ENCODE results near the gene SLC12A4. TPM values are rescaled to one million over a fixed set of nuclear protein-coding genes. Genes with fewer than 3 reads are reported as not detected.
"Not testable (repeated sequence)": the region's sequence is repeated elsewhere in the genome, so short reads cannot be mapped to it uniquely, and the experiment has no call there.

The SLC12A4 gene
- total RNA-seq, 1 experiment from 2014 or later = 107 TPM

GRCh38 chr16:68003031-68003430 lies 34.6 kb upstream of the SLC12A4 start:
- ChIA-PET CTCF (interaction anchor here (0.6 kb wide), 1 partner anchor 231 kb away, joined by 3 read pairs; no protein-coding TSS in a partner anchor), POLR2A (interaction anchor here (1.4 kb wide), 1 partner anchor 20 kb away, joined by 7 read pairs; the partner anchor contains the start of genes DDX28 and DUS2)
- DNase-seq = no peak
- Histone ChIP-seq H3K36me3 (ENCODE audit: control insufficient read depth, insufficient read depth, low read length) (no peaks in the 10 kb centered on the region), H3K9me3 (no peaks in the 10 kb centered on the region), H3K4me1 (no peaks in the 10 kb centered on the region), H3K4me3 (ENCODE audit: low read depth, low read length) (no peak overlapping the region), H3K27me3 (replicated peaks; ENCODE audit: control insufficient read depth, insufficient read depth, low read length) (no peaks in the 10 kb centered on the region)
- no peak for TF ChIP-seq CTCF (IDR thresholded peaks at IDR 0.05; ENCODE audit: insufficient read depth in 1 of 2, low read depth in 1 of 2, low read length in 1 of 2, severe bottlenecking in 1 of 2, unreplicated experiment in 1 of 2)
- Mint-ChIP-seq H3K4me1 (ENCODE audit: low read depth, unreplicated experiment) (no peaks in the 10 kb centered on the region), H3K27ac (ENCODE audit: unreplicated experiment) (no peak overlapping the region), H3K9me3 (ENCODE audit: unreplicated experiment) (no peaks in the 10 kb centered on the region), H3K36me3 (ENCODE audit: insufficient read depth, unreplicated experiment) (no peaks in the 10 kb centered on the region), H3K4me3 (ENCODE audit: unreplicated experiment) (no peak overlapping the region), H3K27me3 (ENCODE audit: insufficient read depth, unreplicated experiment) (no peaks in the 10 kb centered on the region)
- intact Hi-C loops (cut with micrococcal nuclease; ENCODE audit: unreplicated experiment) = no loop called here
- no TSS peak for BruUV-seq (replicated peaks)

GRCh38 chr16:68000450-68000849 lies 32.0 kb upstream of the SLC12A4 start:
- no peaks in the 10 kb centered on the region for H3K36me3 Mint-ChIP-seq (ENCODE audit: insufficient read depth, unreplicated experiment)
- Histone ChIP-seq H3K4me3 (ENCODE audit: low read depth, low read length) (no peak overlapping the region), H3K4me1 (no peaks in the 10 kb centered on the region), H3K36me3 (ENCODE audit: control insufficient read depth, insufficient read depth, low read length) (no peaks in the 10 kb centered on the region), H3K9me3 (no peaks in the 10 kb centered on the region), H3K27me3 (replicated peaks; ENCODE audit: control insufficient read depth, insufficient read depth, low read length) (no peaks in the 10 kb centered on the region)
- ChIA-PET POLR2A (no interaction called here), CTCF (interaction anchor here (0.7 kb wide), 1 partner anchor 9 kb away, joined by 3 read pairs; no protein-coding TSS in a partner anchor)
- H3K27me3 Mint-ChIP-seq (ENCODE audit: insufficient read depth, unreplicated experiment) = no peaks in the 10 kb centered on the region
- H3K9me3 Mint-ChIP-seq (ENCODE audit: unreplicated experiment) = no peaks in the 10 kb centered on the region
- TF ChIP-seq CTCF (IDR thresholded peaks at IDR 0.05; ENCODE audit: insufficient read depth in 1 of 2, low read depth in 1 of 2, low read length in 1 of 2, severe bottlenecking in 1 of 2, unreplicated experiment in 1 of 2) = no peak
- no TSS peak for BruUV-seq (replicated peaks)
- H3K27ac Mint-ChIP-seq (ENCODE audit: unreplicated experiment) = no peak overlapping the region
- DNase-seq = no peak
- intact Hi-C loops (cut with micrococcal nuclease; ENCODE audit: unreplicated experiment) = no loop called here
- H3K4me1 Mint-ChIP-seq (ENCODE audit: low read depth, unreplicated experiment) = no peaks in the 10 kb centered on the region
- H3K4me3 Mint-ChIP-seq (ENCODE audit: unreplicated experiment) = no peak overlapping the region

GRCh38 chr16:67999985-68000384 lies 31.5 kb upstream of the SLC12A4 start:
- no peaks in the 10 kb centered on the region for H3K27me3 Mint-ChIP-seq (ENCODE audit: insufficient read depth, unreplicated experiment)
- no peaks in the 10 kb centered on the region for H3K36me3 Mint-ChIP-seq (ENCODE audit: insufficient read depth, unreplicated experiment)
- H3K27me3 ChIP-seq (replicated peaks; ENCODE audit: control insufficient read depth, insufficient read depth, low read length) = no peaks in the 10 kb centered on the region
- H3K9me3 ChIP-seq = no peaks in the 10 kb centered on the region
- DNase-seq = no peak
- no peaks in the 10 kb centered on the region for H3K4me1 ChIP-seq
- H3K4me1 Mint-ChIP-seq (ENCODE audit: low read depth, unreplicated experiment) = no peaks in the 10 kb centered on the region
- H3K4me3 Mint-ChIP-seq (ENCODE audit: unreplicated experiment) = no peak overlapping the region
- intact Hi-C loops (cut with micrococcal nuclease; ENCODE audit: unreplicated experiment) = no loop called here
- H3K27ac Mint-ChIP-seq (ENCODE audit: unreplicated experiment) = no peak overlapping the region
- no peaks in the 10 kb centered on the region for H3K9me3 Mint-ChIP-seq (ENCODE audit: unreplicated experiment)
- no peaks in the 10 kb centered on the region for H3K36me3 ChIP-seq (ENCODE audit: control insufficient read depth, insufficient read depth, low read length)
- no peak for TF ChIP-seq CTCF (IDR thresholded peaks at IDR 0.05; ENCODE audit: insufficient read depth in 1 of 2, low read depth in 1 of 2, low read length in 1 of 2, severe bottlenecking in 1 of 2, unreplicated experiment in 1 of 2)
- no TSS peak for BruUV-seq (replicated peaks)
- CTCF ChIA-PET = interaction anchor here (0.7 kb wide), 1 partner anchor 10 kb away, joined by 3 read pairs; no protein-coding TSS in a partner anchor
- H3K4me3 ChIP-seq (ENCODE audit: low read depth, low read length) = no peak overlapping the region
- POLR2A ChIA-PET = no interaction called here

GRCh38 chr16:67998779-67999688 lies 30.6 kb upstream of the SLC12A4 start, which contains the start of gene DPEP2:
TSS of gene DPEP2 (minus strand) at chr16:67999484. CDS start at chr16:67993212, 6,272 bp downstream.
- H3K36me3 ChIP-seq (ENCODE audit: control insufficient read depth, insufficient read depth, low read length); H3K36me3 Mint-ChIP-seq (ENCODE audit: insufficient read depth, unreplicated experiment); H3K4me3 Mint-ChIP-seq (ENCODE audit: unreplicated experiment); H3K9me3 Mint-ChIP-seq (ENCODE audit: unreplicated experiment); H3K4me3 ChIP-seq (ENCODE audit: low read depth, low read length); H3K27me3 Mint-ChIP-seq (ENCODE audit: insufficient read depth, unreplicated experiment); intact Hi-C loops (cut with micrococcal nuclease; ENCODE audit: unreplicated experiment); H3K9me3 ChIP-seq; H3K27ac Mint-ChIP-seq (ENCODE audit: unreplicated experiment); H3K27me3 ChIP-seq (replicated peaks; ENCODE audit: control insufficient read depth, insufficient read depth, low read length); DNase-seq; H3K4me1 ChIP-seq; H3K4me1 Mint-ChIP-seq (ENCODE audit: low read depth, unreplicated experiment): not testable (repeated sequence)
- ChIA-PET POLR2A (interaction anchor here (0.6 kb wide), 1 partner anchor 134 kb away, joined by 6 read pairs; no protein-coding TSS in a partner anchor), CTCF (interaction anchor here (0.6 to 1.5 kb wide), 4 partner anchors 28 to 88 kb away, joined by 3 read pairs; no protein-coding TSS in a partner anchor)
- BruUV-seq (replicated peaks) = TSS peak; percentile 77
